ENCODE data around the gene WWOX. TPM values are rescaled to one million over a fixed set of nuclear protein-coding genes. Genes with fewer than 3 reads are reported as not detected.

The WWOX gene
- total RNA-seq, 1 experiment from 2014 or later: 15.6 TPM

GRCh38 chr16:78432451-78432850 is 333.0 kb downstream of the WWOX start:
- Histone ChIP-seq H3K9ac (ENCODE audit: extremely low read depth, insufficient read length, low read length) (no peak overlapping the region), H4K5ac (ENCODE audit: insufficient read length, low read depth, low read length) (no peak overlapping the region)

More at GRCh38 chr16:78432451-78432850, 333.0 kb downstream of the WWOX start:
- H3K36me3 Mint-ChIP-seq (ENCODE audit: insufficient read depth in 1 of 3, low read depth in 3 of 3): no peaks in the 10 kb centered on the region; a peak in 1 of 7 replicates
- no peaks in the 10 kb centered on the region for H4K20me1 ChIP-seq (ENCODE audit: control insufficient read depth, insufficient read depth, insufficient read length)
- no peaks in the 10 kb centered on the region for H3K27me3 Mint-ChIP-seq (ENCODE audit: low read depth)
- H3T11ph ChIP-seq (ENCODE audit: low read length): no peak overlapping the region
- no peak overlapping the region for H2BK12ac ChIP-seq (ENCODE audit: insufficient read length, low read depth, low read length)
- H3K18ac ChIP-seq (ENCODE audit: insufficient read length, low read depth, low read length): no peak overlapping the region
- H4K91ac ChIP-seq (ENCODE audit: insufficient read length, low read depth, low read length): no peak overlapping the region
- H3K14ac ChIP-seq (ENCODE audit: insufficient read depth, low read length): no peak overlapping the region
- H3K4me2 ChIP-seq (ENCODE audit: insufficient read depth, insufficient read length, low read length): no peak overlapping the region
- DNase-seq: no peak
- H2BK15ac ChIP-seq (ENCODE audit: low read depth, low read length): no peak overlapping the region
- no CpG with 5 or more reads among the region's 17 CpGs for WGBS (ENCODE audit: extremely low coverage, insufficient read length, low lambda C conversion rate)
- no peaks in the 10 kb centered on the region for H3K9me3 Mint-ChIP-seq
- no peak overlapping the region for H3K4ac ChIP-seq (ENCODE audit: low read depth, low read length)
- no peak overlapping the region for H4K8ac ChIP-seq (replicated peaks; ENCODE audit: insufficient read length, low read depth, low read length)
- no peak overlapping the region for H3K56ac ChIP-seq (ENCODE audit: insufficient read length, low read depth, low read length)
- H2BK20ac ChIP-seq (ENCODE audit: low read depth, low read length, poor library complexity, severe bottlenecking): no peak overlapping the region
- H3K27me3 ChIP-seq (ENCODE audit: insufficient read depth, low read length): no peaks in the 10 kb centered on the region
- H3K4me3 Mint-ChIP-seq: no peak overlapping the region
- H3K23me2 ChIP-seq (ENCODE audit: insufficient read length, low read depth, low read length, poor library complexity, severe bottlenecking): no peaks in the 10 kb centered on the region
- H3K27ac Mint-ChIP-seq: no peak overlapping the region
- no peak for TF ChIP-seq CTCF (conservative IDR thresholded peaks at IDR 0.05)
- H3K9me3 ChIP-seq (ENCODE audit: control insufficient read depth, low read depth, low read length): no peaks in the 10 kb centered on the region
- no peaks in the 10 kb centered on the region; the same call in 1 of the 2 replicates for H3K4me1 ChIP-seq (ENCODE audit: insufficient read depth, low read length)
- no peak overlapping the region for H3K23ac ChIP-seq (ENCODE audit: insufficient read length, low read depth, low read length)
- H2AK5ac ChIP-seq (ENCODE audit: insufficient read length, low read length): no peak overlapping the region
- H3K4me1 Mint-ChIP-seq: peaks cover 4 to 8% of the 10 kb centered on the region in 2 experiments; a peak in 2 of 4 replicates
- H3K27ac ChIP-seq (ENCODE audit: insufficient read length, low read depth, low read length): no peak overlapping the region
- no peaks in the 10 kb centered on the region for H3K79me1 ChIP-seq (ENCODE audit: insufficient read depth, low read depth, low read length, poor library complexity, severe bottlenecking)
- no peak overlapping the region for H2BK120ac ChIP-seq (ENCODE audit: low read depth, low read length, poor library complexity, severe bottlenecking)
- H3K79me2 ChIP-seq (ENCODE audit: insufficient read depth, low read length): no peaks in the 10 kb centered on the region
- no peak overlapping the region for H2AFZ ChIP-seq (ENCODE audit: low read length)
- H2BK5ac ChIP-seq (ENCODE audit: insufficient read length, low read length): no peak overlapping the region
